Upper lobe of right lung (tissue), 1 donor: ENCODE data around the gene BARX2. TPM values are rescaled to one million over a fixed set of nuclear protein-coding genes. Genes with fewer than 3 reads are reported as not detected.

Source experiments
- ATAC-seq: fragments of 200-7000 bp; cut with Tn5 transposase; one replicate; pipeline ENCODE4 v1.9.1; 2020; ENCODE audit warnings: mild to moderate bottlenecking, moderate library complexity
- DNase-seq: peaks from one replicate; pipeline ENCODE4 v3.0.0-alpha.2; 2020
- H3K27ac ChIP-seq: fragments of 200-600 bp; one replicate; pipeline ENCODE4 v1.8.0; 2022
- H3K27me3 ChIP-seq: fragments of 200-600 bp; one replicate; pipeline ENCODE4 v1.8.0; 2022; ENCODE audit warnings: mild to moderate bottlenecking
- H3K36me3 ChIP-seq: fragments of 200-600 bp; one replicate; pipeline ENCODE4 v1.8.0; 2022
- H3K4me1 ChIP-seq: fragments of 200-600 bp; one replicate; pipeline ENCODE4 v1.8.0; 2022
- H3K4me3 ChIP-seq: fragments of 200-600 bp; one replicate; pipeline ENCODE4 v1.8.0; 2022; ENCODE audit warnings: mild to moderate bottlenecking
- H3K9me3 ChIP-seq: fragments of 200-600 bp; one replicate; pipeline ENCODE4 v1.8.0; 2022
- intact Hi-C: fragments of 100-400 bp; cut with DNase I; formaldehyde crosslinking; loops from one replicate; pipeline ENCODE4 v1.11.0; 2022
- total RNA-seq: library from RNA; stranded (reverse); fragmentation: NEBNext Ultra II Directional; extraction: Animal tissue kit (Norgen Biotek cat#: 25700); gene quantifications from one replicate; pipeline ENCODE4 v1.2.1, GENCODE V29; 2021
- TF ChIP-seq, protein P1 (sequence below): fragments of 200-600 bp; IDR thresholded peaks from one replicate; pipeline ENCODE4 v1.8.0; 2022; ENCODE audit warnings: antibody characterized with exemption
- donor health status: DM: no; HTN: yes; CAD: no; lungs with severe emphysema.

BARX2 gene
- total RNA-seq, 1 donor from 2014 or later: not detected

DNA sequence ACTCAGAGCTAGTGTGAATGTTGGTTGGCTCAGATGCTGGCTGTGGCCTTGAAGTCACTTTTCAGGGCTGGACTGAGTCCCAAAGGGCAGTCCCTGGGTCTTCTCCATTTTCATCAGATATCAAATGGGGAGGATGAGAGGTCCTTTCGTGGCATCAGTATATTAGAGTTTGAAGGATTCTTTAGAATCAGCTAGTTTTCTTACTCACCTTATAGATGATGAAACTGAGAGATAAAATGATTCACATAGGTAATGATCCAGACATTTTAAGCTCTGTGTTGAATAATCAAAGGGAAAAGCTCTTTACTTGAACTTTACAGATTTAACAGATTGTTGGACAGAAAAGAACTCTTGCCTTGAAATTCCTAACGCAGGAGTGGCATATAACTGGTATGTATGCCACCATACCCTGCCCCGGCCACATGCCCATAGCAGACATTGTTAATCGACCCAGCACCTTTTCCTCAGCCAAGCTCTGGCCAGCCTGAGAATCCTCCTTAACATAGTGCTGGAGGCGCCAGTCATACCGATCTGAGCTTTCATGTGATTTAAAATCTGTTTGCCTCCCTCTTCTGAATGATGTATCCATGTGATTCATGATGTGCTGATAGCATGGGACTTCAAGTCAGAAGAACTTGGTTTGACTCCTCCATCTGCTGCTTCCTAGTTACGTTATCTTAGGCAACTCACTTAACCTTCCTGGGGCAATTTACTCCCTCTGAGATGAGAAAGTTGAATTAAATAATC is 60.0 kb downstream of the BARX2 start:
- ATAC-seq (no peak), DNase-seq (no peak)
- intact Hi-C loops: no loop called here
- no peaks in the 10 kb centered on the region for H3K4me1 ChIP-seq
- H3K9me3 ChIP-seq: peaks cover 10% of the 10 kb centered on the region
- H3K27me3 ChIP-seq: no peaks in the 10 kb centered on the region
- TF ChIP-seq, protein P1, sequence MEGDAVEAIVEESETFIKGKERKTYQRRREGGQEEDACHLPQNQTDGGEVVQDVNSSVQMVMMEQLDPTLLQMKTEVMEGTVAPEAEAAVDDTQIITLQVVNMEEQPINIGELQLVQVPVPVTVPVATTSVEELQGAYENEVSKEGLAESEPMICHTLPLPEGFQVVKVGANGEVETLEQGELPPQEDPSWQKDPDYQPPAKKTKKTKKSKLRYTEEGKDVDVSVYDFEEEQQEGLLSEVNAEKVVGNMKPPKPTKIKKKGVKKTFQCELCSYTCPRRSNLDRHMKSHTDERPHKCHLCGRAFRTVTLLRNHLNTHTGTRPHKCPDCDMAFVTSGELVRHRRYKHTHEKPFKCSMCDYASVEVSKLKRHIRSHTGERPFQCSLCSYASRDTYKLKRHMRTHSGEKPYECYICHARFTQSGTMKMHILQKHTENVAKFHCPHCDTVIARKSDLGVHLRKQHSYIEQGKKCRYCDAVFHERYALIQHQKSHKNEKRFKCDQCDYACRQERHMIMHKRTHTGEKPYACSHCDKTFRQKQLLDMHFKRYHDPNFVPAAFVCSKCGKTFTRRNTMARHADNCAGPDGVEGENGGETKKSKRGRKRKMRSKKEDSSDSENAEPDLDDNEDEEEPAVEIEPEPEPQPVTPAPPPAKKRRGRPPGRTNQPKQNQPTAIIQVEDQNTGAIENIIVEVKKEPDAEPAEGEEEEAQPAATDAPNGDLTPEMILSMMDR: no peak
- no peaks in the 10 kb centered on the region for H3K36me3 ChIP-seq
- no peak overlapping the region for H3K4me3 ChIP-seq
- H3K27ac ChIP-seq: no peak overlapping the region

GRCh38 chr11:129436573-129436972 is 60.9 kb downstream of the BARX2 start:
- DNase-seq (no peak), ATAC-seq (peak; percentile 19)
- TF ChIP-seq, protein P1: no peak
- Histone ChIP-seq H3K27me3 (no peaks in the 10 kb centered on the region), H3K36me3 (no peaks in the 10 kb centered on the region), H3K4me3 (no peak overlapping the region), H3K27ac (no peak overlapping the region), H3K9me3 (peaks cover under 1% of the 10 kb centered on the region), H3K4me1 (no peaks in the 10 kb centered on the region)
- intact Hi-C loops: no loop called here

GRCh38 chr11:129440028-129440713 is 64.5 kb downstream of the BARX2 start:
- Histone ChIP-seq H3K27ac (no peak overlapping the region), H3K27me3 (no peaks in the 10 kb centered on the region), H3K4me1 (no peaks in the 10 kb centered on the region), H3K4me3 (no peak overlapping the region), H3K9me3 (no peaks in the 10 kb centered on the region), H3K36me3 (no peaks in the 10 kb centered on the region)
- TF ChIP-seq, protein P1: no peak
- DNase-seq (no peak), ATAC-seq (peak; percentile 37)
- intact Hi-C loops: no loop called here

- TF ChIP-seq, protein P1: no peak
- H3K36me3 ChIP-seq: no peaks in the 10 kb centered on the region
- ATAC-seq (no peak), DNase-seq (no peak)
- intact Hi-C loops: no loop called here
- H3K9me3 ChIP-seq: no peaks in the 10 kb centered on the region
- H3K27ac ChIP-seq: no peak overlapping the region
- no peak overlapping the region for H3K4me3 ChIP-seq
- no peaks in the 10 kb centered on the region for H3K4me1 ChIP-seq
- no peaks in the 10 kb centered on the region for H3K27me3 ChIP-seq
Measured at GRCh38 chr11:129442171-129442570, 66.5 kb downstream of the BARX2 start.

GRCh38 chr11:129443276-129443675 is 67.6 kb downstream of the BARX2 start:
- DNase-seq: no peak
- intact Hi-C loops: no loop called here
- Histone ChIP-seq H3K9me3 (no peaks in the 10 kb centered on the region), H3K27ac (no peak overlapping the region), H3K4me3 (no peak overlapping the region), H3K4me1 (no peaks in the 10 kb centered on the region), H3K27me3 (no peaks in the 10 kb centered on the region), H3K36me3 (no peaks in the 10 kb centered on the region)
- ATAC-seq: no peak
- TF ChIP-seq, protein P1: no peak
